Panc1 (cell line): ENCODE data around the gene NXPH4.

Source experiments
- CTCF ChIP-seq: fragments of 450-650 bp; IDR thresholded peaks from 2 replicates; pipeline ENCODE4 v1.5.1; 2017; ENCODE audit warnings: mild to moderate bottlenecking
- REST ChIP-seq, 2 experiments: IDR thresholded peaks; 2 replicates each; pipeline ENCODE4 v1.6.1; 2011 to 2012; ENCODE audit warnings: low read depth in 2 of 2, control low read depth in 1 of 2, low read length in 1 of 2, mild to moderate bottlenecking in 1 of 2, moderate library complexity in 1 of 2; ENCODE audit not compliant: insufficient read depth in 1 of 2
- TCF7L2 ChIP-seq: IDR thresholded peaks from 2 replicates; pipeline ENCODE4 v1.6.1; 2011; ENCODE audit warnings: mild to moderate bottlenecking, low read depth, low read length, inconsistent platforms

- TF ChIP-seq REST (IDR thresholded peaks at IDR 0.05; ENCODE audit: insufficient read depth in 1 of 2, low read depth in 2 of 2, low read length in 1 of 2) (no peak), CTCF (no peak), TCF7L2 (no peak)
Observed at GRCh38 chr12:57180321-57180989, 36.1 kb upstream of the NXPH4 start.
